Measurements from ENCODE around the gene BAHD1. TPM values are rescaled to one million over a fixed set of nuclear protein-coding genes. Genes with fewer than 3 reads are reported as not detected.

BAHD1 gene
- total and polyA plus RNA-seq, 11 donors: 7.8 to 28.4 (median 16.1) TPM

DNA sequence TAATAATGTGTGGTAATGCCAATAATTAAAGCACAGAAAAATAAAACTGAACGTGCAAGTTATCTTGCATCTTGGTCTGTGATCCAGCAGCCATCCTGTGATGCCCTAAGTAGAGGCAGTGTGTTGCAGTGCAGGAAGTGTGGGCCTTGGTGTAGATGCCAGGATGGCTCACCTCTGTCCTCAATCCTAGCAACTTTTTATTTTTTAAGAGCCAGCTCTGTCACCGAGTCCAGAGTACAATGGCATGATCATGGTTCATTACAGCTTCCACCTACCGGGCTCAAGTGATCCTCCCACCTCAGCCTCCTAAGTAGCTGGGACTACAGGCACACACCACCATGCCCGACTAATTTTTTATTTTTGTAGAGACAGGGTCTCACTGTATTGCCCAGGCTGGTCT, 7.6 kb downstream of the BAHD1 start:
- TF ChIP-seq, protein P1, sequence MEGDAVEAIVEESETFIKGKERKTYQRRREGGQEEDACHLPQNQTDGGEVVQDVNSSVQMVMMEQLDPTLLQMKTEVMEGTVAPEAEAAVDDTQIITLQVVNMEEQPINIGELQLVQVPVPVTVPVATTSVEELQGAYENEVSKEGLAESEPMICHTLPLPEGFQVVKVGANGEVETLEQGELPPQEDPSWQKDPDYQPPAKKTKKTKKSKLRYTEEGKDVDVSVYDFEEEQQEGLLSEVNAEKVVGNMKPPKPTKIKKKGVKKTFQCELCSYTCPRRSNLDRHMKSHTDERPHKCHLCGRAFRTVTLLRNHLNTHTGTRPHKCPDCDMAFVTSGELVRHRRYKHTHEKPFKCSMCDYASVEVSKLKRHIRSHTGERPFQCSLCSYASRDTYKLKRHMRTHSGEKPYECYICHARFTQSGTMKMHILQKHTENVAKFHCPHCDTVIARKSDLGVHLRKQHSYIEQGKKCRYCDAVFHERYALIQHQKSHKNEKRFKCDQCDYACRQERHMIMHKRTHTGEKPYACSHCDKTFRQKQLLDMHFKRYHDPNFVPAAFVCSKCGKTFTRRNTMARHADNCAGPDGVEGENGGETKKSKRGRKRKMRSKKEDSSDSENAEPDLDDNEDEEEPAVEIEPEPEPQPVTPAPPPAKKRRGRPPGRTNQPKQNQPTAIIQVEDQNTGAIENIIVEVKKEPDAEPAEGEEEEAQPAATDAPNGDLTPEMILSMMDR (IDR thresholded peaks at IDR 0.05): no peak
- no peak for TF ChIP-seq POLR2A (IDR thresholded peaks at IDR 0.05)
- no peak overlapping the region for H3K4me3 ChIP-seq
- WGBS, 4 donors: 92 to 96% (median 95%) methylated on average over 4 of the region's 4 CpGs
- peaks cover 0 to 2% (median 0%) of the 10 kb centered on the region in 9 donors for H3K36me3 ChIP-seq
- no peak for ATAC-seq
- H3K4me1 ChIP-seq: peaks cover 0 to 64% (median 34%) of the 10 kb centered on the region in 12 donors
- no peaks in the 10 kb centered on the region for H3K27me3 ChIP-seq
- no peak for DNase-seq
- H3K27ac ChIP-seq: no peak overlapping the region
- no peaks in the 10 kb centered on the region for H3K9me3 ChIP-seq
- intact Hi-C loops (cut with DNase I): loop anchor here in 1 of 10 donors (10.0 kb wide), 1 partner anchor 56 kb away; no protein-coding TSS in a partner anchor

DNA sequence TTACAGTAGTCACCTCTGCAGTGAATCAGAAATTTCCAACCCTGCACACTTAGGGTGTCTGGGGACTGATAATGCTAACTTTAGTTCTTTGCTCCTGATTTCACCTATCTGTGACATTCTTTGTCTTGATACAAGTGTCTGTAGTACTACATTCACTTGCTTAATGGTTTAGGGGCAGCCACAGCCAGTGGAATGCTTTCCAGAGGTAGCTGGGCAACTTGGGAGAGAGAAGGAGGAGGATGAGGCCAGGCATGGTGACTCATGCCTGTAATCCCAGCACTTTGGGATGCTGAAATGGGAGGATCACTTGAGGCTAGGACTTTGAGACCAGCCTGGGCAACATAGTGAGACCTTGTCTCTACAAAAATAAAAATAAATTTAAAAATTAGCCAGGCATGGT, 8.5 kb downstream of the BAHD1 start:
- H3K36me3 ChIP-seq: peaks cover 0 to 2% (median 0%) of the 10 kb centered on the region in 9 donors
- H3K4me3 ChIP-seq: no peak overlapping the region
- H3K4me1 ChIP-seq: peaks cover 0 to 63% (median 34%) of the 10 kb centered on the region in 12 donors
- DNase-seq (no peak), ATAC-seq (no peak)
- intact Hi-C loops (cut with DNase I): loop anchor here in 1 of 10 donors (10.0 kb wide), 1 partner anchor 56 kb away; no protein-coding TSS in a partner anchor
- no peaks in the 10 kb centered on the region for H3K27me3 ChIP-seq
- no peaks in the 10 kb centered on the region for H3K9me3 ChIP-seq
- no peak overlapping the region for H3K27ac ChIP-seq
- no peak for TF ChIP-seq POLR2A (IDR thresholded peaks at IDR 0.05)
- TF ChIP-seq, protein P1 (IDR thresholded peaks at IDR 0.05): no peak

DNA sequence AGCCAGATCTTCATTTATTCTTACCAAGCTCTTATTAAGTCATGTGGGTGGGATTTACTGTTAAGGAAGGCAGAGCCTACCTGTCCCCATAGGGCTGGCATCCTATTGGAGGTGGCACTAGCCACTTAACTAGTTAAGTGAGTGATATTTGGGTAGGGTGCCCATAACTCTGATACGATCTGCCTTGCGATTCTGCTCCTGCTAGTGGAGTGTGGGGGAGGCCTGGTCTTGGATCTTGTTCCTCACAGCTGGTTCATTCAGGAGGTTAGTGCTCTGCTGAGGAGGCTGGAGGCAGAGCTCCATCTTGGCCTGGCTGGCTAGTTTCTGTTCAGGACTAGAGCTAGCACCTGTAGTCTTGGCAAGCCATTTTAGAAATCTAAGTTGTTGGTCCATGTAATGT, 9.3 kb downstream of the BAHD1 start:
- ATAC-seq: no peak
- Histone ChIP-seq H3K27ac (no peak overlapping the region), H3K4me1 (peaks cover 0 to 63% (median 37%) of the 10 kb centered on the region in 12 donors), H3K4me3 (no peak overlapping the region), H3K9me3 (no peaks in the 10 kb centered on the region), H3K27me3 (no peaks in the 10 kb centered on the region), H3K36me3 (peaks cover 0 to 2% (median 0%) of the 10 kb centered on the region in 9 donors)
- intact Hi-C loops (cut with DNase I): loop anchor here in 1 of 10 donors (5.0 kb wide), 1 partner anchor 57 kb away; no protein-coding TSS in a partner anchor
- no peak for TF ChIP-seq POLR2A (IDR thresholded peaks at IDR 0.05)
- TF ChIP-seq, protein P1 (IDR thresholded peaks at IDR 0.05): no peak
- no peak for DNase-seq
- 67 to 89% (median 74%) methylated on average over 2 of the region's 2 CpGs for WGBS, 4 donors

DNA sequence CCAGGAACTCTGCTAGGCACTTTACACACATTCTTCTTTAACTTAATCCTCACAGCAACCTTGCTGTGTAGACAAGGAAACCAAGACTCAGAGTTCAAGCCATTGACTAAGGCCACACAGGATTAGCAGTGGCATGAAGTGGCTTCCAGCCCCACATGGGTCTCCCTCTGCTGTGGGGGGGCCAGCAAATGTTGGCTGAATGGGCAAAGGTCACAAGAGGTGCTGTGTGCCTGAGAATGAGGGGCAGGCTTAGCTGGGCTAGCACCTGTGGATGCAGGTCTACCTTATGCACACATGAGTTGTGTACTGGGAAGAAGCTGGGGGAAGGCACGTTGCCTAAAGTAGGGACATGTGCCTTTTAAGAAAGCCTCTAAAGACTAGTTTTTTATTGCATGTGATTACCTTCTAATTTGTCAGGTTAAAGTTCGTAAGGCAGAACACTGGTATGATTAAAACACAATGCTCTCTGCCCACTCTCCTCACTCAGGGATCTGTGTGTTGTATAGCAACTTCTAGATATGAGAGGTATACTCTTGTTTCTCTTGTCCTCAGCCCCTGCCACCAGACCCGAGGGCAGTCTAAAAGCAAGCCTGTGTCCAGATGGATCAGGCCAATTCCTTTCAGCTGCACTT, 10.9 kb downstream of the BAHD1 start:
- peaks cover 4 to 66% (median 41%) of the 10 kb centered on the region in 12 donors for H3K4me1 ChIP-seq
- DNase-seq: no peak
- H3K27me3 ChIP-seq: no peaks in the 10 kb centered on the region
- TF ChIP-seq, protein P1 (IDR thresholded peaks at IDR 0.05): no peak
- no peak for TF ChIP-seq POLR2A (IDR thresholded peaks at IDR 0.05)
- intact Hi-C loops (cut with DNase I): loop anchor here in 1 of 10 donors (5.0 kb wide), 1 partner anchor 56 kb away; no protein-coding TSS in a partner anchor
- ATAC-seq: no peak
- H3K9me3 ChIP-seq: no peaks in the 10 kb centered on the region
- no peak overlapping the region for H3K4me3 ChIP-seq
- WGBS, 4 donors: 76 to 87% (median 82%) methylated on average over 3 of the region's 3 CpGs
- H3K27ac ChIP-seq: no peak overlapping the region
- H3K36me3 ChIP-seq: peaks cover 0 to 2% (median 0%) of the 10 kb centered on the region in 9 donors
